Ascending aorta (tissue), 2 donors: ENCODE data around the gene JCHAIN. TPM values are rescaled to one million over a fixed set of nuclear protein-coding genes. Genes with fewer than 3 reads are reported as not detected.

Experiments
- DNase-seq, 2 donors: peaks; one replicate each; pipeline ENCODE4 v3.0.0-alpha.2; 2019; ENCODE audit warnings: low spot score in 2 of 2
- H3K27ac ChIP-seq, 2 donors: fragments of 200-600 bp; sonication (generic); one replicate each; pipeline ENCODE4 v1.5.1; 2016 to 2017; ENCODE audit warnings: mild to moderate bottlenecking in 1 of 2
- H3K27me3 ChIP-seq: fragments of 200-600 bp; sonication (generic); one replicate; pipeline ENCODE4 v1.5.1; 2017
- H3K36me3 ChIP-seq, 2 donors: fragments of 200-600 bp; sonication (generic); one replicate each; pipeline ENCODE4 v1.5.1; 2016
- H3K4me1 ChIP-seq, 2 donors: fragments of 200-600 bp; sonication (generic); one replicate each; pipeline ENCODE4 v1.5.1; 2016 to 2017; ENCODE audit warnings: mild to moderate bottlenecking in 1 of 2
- H3K4me3 ChIP-seq, 2 donors: fragments of 200-600 bp; sonication (generic); one replicate each; pipeline ENCODE4 v1.5.1; 2016 to 2017; ENCODE audit warnings: mild to moderate bottlenecking in 1 of 2
- H3K9me3 ChIP-seq, 2 donors: fragments of 200-600 bp; sonication (generic); one replicate each; pipeline ENCODE4 v1.5.1; 2016
- intact Hi-C: fragments of 100-400 bp; cut with DNase I; formaldehyde crosslinking; loops from one replicate; pipeline ENCODE4 v1.15.1; 2023
- total RNA-seq: library from RNA; depleted of rRNA; stranded (reverse); fragments of >200 nt; gene quantifications from one replicate; pipeline ENCODE4 v1.1.0, GENCODE V29; 2016
- TF ChIP-seq, protein P1 (sequence below), 3 experiments: fragments of 200-600 bp in 2 of 3; fragments of 450-650 bp in 1 of 3; sonication (generic) in 2 of 3; IDR thresholded peaks; one replicate each; pipeline ENCODE4 v1.5.1; 2016 to 2019; ENCODE audit warnings: antibody characterized with exemption in 3 of 3, mild to moderate bottlenecking in 1 of 3, moderate library complexity in 1 of 3

JCHAIN gene
- total RNA-seq, 1 donor from 2014 or later = 4.0 TPM

DNA sequence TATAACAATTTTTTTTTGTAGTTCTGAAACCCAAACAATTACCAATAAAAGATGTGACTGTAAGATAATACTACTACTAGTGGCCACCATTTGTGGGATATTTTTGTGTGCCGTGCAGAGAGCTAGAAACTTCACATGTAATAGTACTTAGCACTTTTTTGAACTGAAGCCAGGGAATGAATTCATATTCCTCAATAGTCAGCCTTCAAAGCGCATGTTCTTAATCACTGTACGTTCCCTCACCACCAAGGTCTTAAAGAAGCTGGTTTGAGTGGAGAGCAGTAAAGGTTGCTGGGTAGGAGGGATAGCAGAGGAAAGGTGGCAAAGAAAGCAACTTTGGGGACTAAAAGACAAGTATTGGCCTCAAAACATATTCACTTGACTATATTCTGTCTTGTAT is 45.8 kb upstream of the JCHAIN start:
- Histone ChIP-seq H3K36me3 (no peaks in the 10 kb centered on the region), H3K4me1 (peaks cover 0 to 2% of the 10 kb centered on the region in 2 donors), H3K4me3 (no peak overlapping the region), H3K27me3 (no peaks in the 10 kb centered on the region), H3K27ac (no peak overlapping the region), H3K9me3 (no peaks in the 10 kb centered on the region)
- DNase-seq = no peak
- intact Hi-C loops = no loop called here
- TF ChIP-seq, protein P1, sequence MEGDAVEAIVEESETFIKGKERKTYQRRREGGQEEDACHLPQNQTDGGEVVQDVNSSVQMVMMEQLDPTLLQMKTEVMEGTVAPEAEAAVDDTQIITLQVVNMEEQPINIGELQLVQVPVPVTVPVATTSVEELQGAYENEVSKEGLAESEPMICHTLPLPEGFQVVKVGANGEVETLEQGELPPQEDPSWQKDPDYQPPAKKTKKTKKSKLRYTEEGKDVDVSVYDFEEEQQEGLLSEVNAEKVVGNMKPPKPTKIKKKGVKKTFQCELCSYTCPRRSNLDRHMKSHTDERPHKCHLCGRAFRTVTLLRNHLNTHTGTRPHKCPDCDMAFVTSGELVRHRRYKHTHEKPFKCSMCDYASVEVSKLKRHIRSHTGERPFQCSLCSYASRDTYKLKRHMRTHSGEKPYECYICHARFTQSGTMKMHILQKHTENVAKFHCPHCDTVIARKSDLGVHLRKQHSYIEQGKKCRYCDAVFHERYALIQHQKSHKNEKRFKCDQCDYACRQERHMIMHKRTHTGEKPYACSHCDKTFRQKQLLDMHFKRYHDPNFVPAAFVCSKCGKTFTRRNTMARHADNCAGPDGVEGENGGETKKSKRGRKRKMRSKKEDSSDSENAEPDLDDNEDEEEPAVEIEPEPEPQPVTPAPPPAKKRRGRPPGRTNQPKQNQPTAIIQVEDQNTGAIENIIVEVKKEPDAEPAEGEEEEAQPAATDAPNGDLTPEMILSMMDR (IDR thresholded peaks at IDR 0.05) = no peak

DNA sequence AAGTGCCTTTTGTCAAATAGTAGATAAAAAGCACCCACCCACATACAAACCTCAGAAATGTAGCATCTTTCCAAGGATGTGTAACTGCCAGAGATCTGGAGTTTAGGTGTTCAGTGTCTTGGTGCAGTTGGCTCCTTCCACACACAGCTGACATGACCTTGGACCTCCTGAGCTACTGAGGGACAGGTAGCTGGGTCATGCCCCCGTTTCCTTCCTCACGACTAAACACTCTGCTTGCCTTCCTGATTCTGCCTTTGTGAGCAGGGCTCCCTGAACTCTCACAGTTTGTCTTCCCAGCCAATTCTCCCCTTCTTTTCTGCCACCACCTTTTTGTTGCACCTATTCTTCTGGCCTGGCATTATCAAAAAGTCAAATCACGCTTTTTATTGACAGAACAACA is 45.3 kb upstream of the JCHAIN start:
- peaks cover 0 to 6% of the 10 kb centered on the region in 2 donors for H3K4me1 ChIP-seq

DNA sequence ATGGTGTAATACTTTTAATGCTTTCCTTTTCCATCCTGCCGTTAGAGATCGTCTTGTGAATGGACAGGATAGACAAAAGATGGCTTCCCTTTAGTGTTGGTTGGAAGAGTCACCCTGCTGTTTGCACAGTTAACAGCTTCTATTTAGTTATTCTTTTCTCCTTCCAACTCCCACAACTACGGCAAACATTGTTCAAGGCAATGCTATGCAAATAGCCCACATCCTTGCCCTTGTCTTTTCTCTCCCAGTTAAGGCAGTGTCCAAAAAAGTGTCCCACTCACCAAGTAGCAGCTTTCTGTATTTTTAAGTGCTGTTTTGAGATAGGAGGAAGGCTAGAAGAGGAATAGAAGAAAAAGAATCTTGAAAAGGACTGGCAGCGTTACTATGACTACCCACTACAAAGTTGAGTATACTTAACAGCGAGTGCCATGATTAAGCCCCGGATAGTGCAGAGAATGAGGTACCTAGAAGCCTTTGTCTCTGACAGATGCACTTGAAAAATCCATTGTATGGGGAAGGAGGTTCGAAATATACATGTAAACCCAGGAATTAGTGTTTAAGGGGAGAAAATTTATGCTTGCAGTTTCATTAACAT is 43.4 kb upstream of the JCHAIN start:
- no peaks in the 10 kb centered on the region for H3K27me3 ChIP-seq
- H3K4me3 ChIP-seq = no peak overlapping the region
- H3K4me1 ChIP-seq = peaks cover 0 to 11% of the 10 kb centered on the region in 2 donors
- intact Hi-C loops = loop anchor here (5.0 kb wide), 1 partner anchor 478 kb away; no protein-coding TSS in a partner anchor
- H3K36me3 ChIP-seq = no peaks in the 10 kb centered on the region
- no peak overlapping the region for H3K27ac ChIP-seq
- TF ChIP-seq, protein P1 (IDR thresholded peaks at IDR 0.05) = no peak
- no peak for DNase-seq
- no peaks in the 10 kb centered on the region for H3K9me3 ChIP-seq

More for the DNA sequence above, 45.3 kb upstream of the JCHAIN start:
- H3K4me3 ChIP-seq = no peak overlapping the region
- intact Hi-C loops = no loop called here
- DNase-seq = no peak
- H3K36me3 ChIP-seq = no peaks in the 10 kb centered on the region
- TF ChIP-seq, protein P1 (IDR thresholded peaks at IDR 0.05) = no peak
- no peak overlapping the region for H3K27ac ChIP-seq
- H3K9me3 ChIP-seq = no peaks in the 10 kb centered on the region
- no peaks in the 10 kb centered on the region for H3K27me3 ChIP-seq

DNA sequence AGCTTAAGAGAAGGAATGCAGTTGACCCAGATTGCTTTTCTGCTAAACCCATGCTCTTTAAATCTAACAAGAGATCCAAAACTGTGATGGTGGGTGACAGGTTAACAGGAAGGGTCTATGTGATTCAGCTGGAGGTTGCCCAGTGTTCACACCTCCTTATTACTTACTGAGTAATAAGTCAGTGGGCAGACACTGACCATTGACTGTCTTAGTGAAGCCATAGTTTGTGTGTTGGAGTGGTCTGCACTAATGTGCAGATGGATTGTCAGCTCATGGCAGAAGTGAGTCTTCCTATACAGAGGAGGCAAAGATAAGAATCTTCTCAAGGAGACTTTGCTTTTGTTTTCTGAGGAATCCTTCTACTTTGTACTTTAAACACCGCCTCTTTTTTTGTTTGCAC is 40.2 kb upstream of the JCHAIN start:
- intact Hi-C loops = loop anchor here (5.0 kb wide), 1 partner anchor 481 kb away; no protein-coding TSS in a partner anchor
- DNase-seq = no peak
- no peaks in the 10 kb centered on the region for H3K36me3 ChIP-seq
- no peaks in the 10 kb centered on the region for H3K9me3 ChIP-seq
- peak overlapping the region; percentile 92 to 96 for H3K27ac ChIP-seq
- no peaks in the 10 kb centered on the region for H3K27me3 ChIP-seq
- TF ChIP-seq, protein P1 (IDR thresholded peaks at IDR 0.05) = no peak
- H3K4me3 ChIP-seq = peak overlapping the region; percentile 89 to 98
- peaks cover 0 to 11% of the 10 kb centered on the region in 2 donors for H3K4me1 ChIP-seq

DNA sequence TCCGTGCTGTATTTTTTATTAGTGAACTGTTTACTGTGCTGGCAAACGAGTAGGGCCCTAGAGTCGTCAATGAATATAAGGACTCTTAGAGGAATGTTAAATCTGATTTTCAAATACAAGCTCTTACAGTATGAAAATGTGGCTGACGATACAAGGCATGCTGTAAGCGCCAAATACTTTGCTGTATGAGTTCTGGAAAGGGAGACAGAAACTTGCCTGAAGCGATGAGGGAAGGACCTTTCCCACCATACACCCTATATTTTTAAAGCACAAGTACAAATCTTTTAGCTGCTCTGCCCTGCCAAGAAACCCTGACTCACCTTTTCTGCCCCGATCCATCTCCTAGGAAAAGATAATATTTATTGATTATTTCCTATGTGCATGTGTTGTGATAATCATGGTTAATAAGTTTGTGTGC is 39.7 kb upstream of the JCHAIN start:
- TF ChIP-seq, protein P1 (IDR thresholded peaks at IDR 0.05) = no peak
- peak overlapping the region; percentile 92 to 96 for H3K27ac ChIP-seq
- intact Hi-C loops = loop anchor here (5.0 kb wide), 1 partner anchor 481 kb away; no protein-coding TSS in a partner anchor

More for the DNA sequence above, 39.7 kb upstream of the JCHAIN start:
- peaks cover 0 to 11% of the 10 kb centered on the region in 2 donors for H3K4me1 ChIP-seq
- no peaks in the 10 kb centered on the region for H3K9me3 ChIP-seq
- no peak for DNase-seq
- H3K27me3 ChIP-seq = no peaks in the 10 kb centered on the region
- peak overlapping the region; percentile 89 to 98 for H3K4me3 ChIP-seq
- H3K36me3 ChIP-seq = no peaks in the 10 kb centered on the region
